DOHH2 (cell line): ENCODE results near the gene LAMB3.

Experiments used
- H3F3A ChIP-seq: fragments of 200-600 bp; sonication (generic), shearing (Covaris generic); 2 replicates; pipeline ENCODE4 v1.6.0; 2016; ENCODE audit warnings: antibody characterized with exemption, mild to moderate bottlenecking; ENCODE audit not compliant: control insufficient read depth, insufficient read depth
- H3K27ac ChIP-seq: fragments of 200-600 bp; sonication (generic); 2 replicates; pipeline ENCODE4 v1.5.1; 2014; ENCODE audit warnings: low read depth, mild to moderate bottlenecking, low read length, moderate library complexity
- H3K27me3 ChIP-seq: fragments of 200-600 bp; sonication (generic); 2 replicates; pipeline ENCODE4 v1.6.1; 2014; ENCODE audit warnings: mild to moderate bottlenecking, low read length, mixed read lengths; ENCODE audit not compliant: control insufficient read depth
- H3K36me3 ChIP-seq: fragments of 200-600 bp; sonication (generic); 2 replicates; pipeline ENCODE4 v1.6.1; 2014; ENCODE audit warnings: mild to moderate bottlenecking, low read length, moderate library complexity, mixed read lengths; ENCODE audit not compliant: control insufficient read depth
- H3K4me1 ChIP-seq: fragments of 200-600 bp; sonication (generic); 2 replicates; pipeline ENCODE4 v1.6.1; 2014; ENCODE audit warnings: mild to moderate bottlenecking, low read length, mixed read lengths; ENCODE audit not compliant: control insufficient read depth
- H3K4me2 ChIP-seq: fragments of 200-600 bp; sonication (generic); 2 replicates; pipeline ENCODE4 v1.6.0; 2014; ENCODE audit warnings: mild to moderate bottlenecking, low read length, moderate library complexity
- H3K4me3 ChIP-seq: fragments of 200-600 bp; sonication (generic); 2 replicates; pipeline ENCODE4 v1.5.1; 2014; ENCODE audit warnings: mild to moderate bottlenecking, low read length, mixed read lengths
- H3K79me2 ChIP-seq: fragments of 200-600 bp; sonication (generic); 2 replicates; pipeline ENCODE4 v1.6.1; 2014; ENCODE audit warnings: mild to moderate bottlenecking, low read length, mixed read lengths; ENCODE audit not compliant: control insufficient read depth
- H3K9me2 ChIP-seq: fragments of 200-600 bp; sonication (generic); replicated peaks from 2 replicates; pipeline ENCODE4 v1.6.1; 2014; ENCODE audit warnings: mild to moderate bottlenecking, low read length, mixed read lengths; ENCODE audit not compliant: control insufficient read depth
- H3K9me3 ChIP-seq: fragments of 200-600 bp; sonication (generic); 2 replicates; pipeline ENCODE4 v1.6.1; 2014; ENCODE audit warnings: antibody characterized with exemption, low read length, mixed read lengths; ENCODE audit not compliant: control insufficient read depth, insufficient read depth
- H4K20me1 ChIP-seq: fragments of 200-600 bp; sonication (generic); 2 replicates; pipeline ENCODE4 v1.6.0; 2014; ENCODE audit warnings: low read depth, mild to moderate bottlenecking, antibody characterized with exemption, low read length, moderate library complexity; ENCODE audit not compliant: control insufficient read depth, insufficient read depth
- EZH2phosphoT487 ChIP-seq: fragments of 200-600 bp; sonication (generic); IDR thresholded peaks from 2 replicates; pipeline ENCODE4 v1.6.1; 2017; ENCODE audit warnings: borderline replicate concordance, mild to moderate bottlenecking, antibody characterized with exemption, low read length, moderate library complexity, mixed read lengths
- TF ChIP-seq, protein P1 (sequence below): fragments of 200-600 bp; sonication (generic); IDR thresholded peaks from one replicate; pipeline ENCODE4 v1.5.1; 2014; ENCODE audit warnings: antibody characterized with exemption, mild to moderate bottlenecking, low read depth, low read length; ENCODE audit not compliant: poor library complexity, severe bottlenecking

LAMB3 gene

GRCh38 chr1:209692745-209693504 is 40.7 kb upstream of the LAMB3 start:
- no peaks in the 10 kb centered on the region for H3K9me2 ChIP-seq
- TF ChIP-seq, protein P1, sequence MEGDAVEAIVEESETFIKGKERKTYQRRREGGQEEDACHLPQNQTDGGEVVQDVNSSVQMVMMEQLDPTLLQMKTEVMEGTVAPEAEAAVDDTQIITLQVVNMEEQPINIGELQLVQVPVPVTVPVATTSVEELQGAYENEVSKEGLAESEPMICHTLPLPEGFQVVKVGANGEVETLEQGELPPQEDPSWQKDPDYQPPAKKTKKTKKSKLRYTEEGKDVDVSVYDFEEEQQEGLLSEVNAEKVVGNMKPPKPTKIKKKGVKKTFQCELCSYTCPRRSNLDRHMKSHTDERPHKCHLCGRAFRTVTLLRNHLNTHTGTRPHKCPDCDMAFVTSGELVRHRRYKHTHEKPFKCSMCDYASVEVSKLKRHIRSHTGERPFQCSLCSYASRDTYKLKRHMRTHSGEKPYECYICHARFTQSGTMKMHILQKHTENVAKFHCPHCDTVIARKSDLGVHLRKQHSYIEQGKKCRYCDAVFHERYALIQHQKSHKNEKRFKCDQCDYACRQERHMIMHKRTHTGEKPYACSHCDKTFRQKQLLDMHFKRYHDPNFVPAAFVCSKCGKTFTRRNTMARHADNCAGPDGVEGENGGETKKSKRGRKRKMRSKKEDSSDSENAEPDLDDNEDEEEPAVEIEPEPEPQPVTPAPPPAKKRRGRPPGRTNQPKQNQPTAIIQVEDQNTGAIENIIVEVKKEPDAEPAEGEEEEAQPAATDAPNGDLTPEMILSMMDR = peak; percentile 81
- no peak for TF ChIP-seq EZH2phosphoT487
- no peaks in the 10 kb centered on the region for H3F3A ChIP-seq
- no peaks in the 10 kb centered on the region for H4K20me1 ChIP-seq
- no peaks in the 10 kb centered on the region for H3K9me3 ChIP-seq
- H3K36me3 ChIP-seq = no peaks in the 10 kb centered on the region
- H3K4me3 ChIP-seq = no peak overlapping the region
- H3K27me3 ChIP-seq = 0 out of 2 replicates have a peak, but pooled peaks cover 3% of the 10 kb centered on the region
- no peak overlapping the region for H3K4me2 ChIP-seq
- no peaks in the 10 kb centered on the region for H3K4me1 ChIP-seq
- no peak overlapping the region for H3K27ac ChIP-seq
- H3K79me2 ChIP-seq = no peaks in the 10 kb centered on the region

DNA sequence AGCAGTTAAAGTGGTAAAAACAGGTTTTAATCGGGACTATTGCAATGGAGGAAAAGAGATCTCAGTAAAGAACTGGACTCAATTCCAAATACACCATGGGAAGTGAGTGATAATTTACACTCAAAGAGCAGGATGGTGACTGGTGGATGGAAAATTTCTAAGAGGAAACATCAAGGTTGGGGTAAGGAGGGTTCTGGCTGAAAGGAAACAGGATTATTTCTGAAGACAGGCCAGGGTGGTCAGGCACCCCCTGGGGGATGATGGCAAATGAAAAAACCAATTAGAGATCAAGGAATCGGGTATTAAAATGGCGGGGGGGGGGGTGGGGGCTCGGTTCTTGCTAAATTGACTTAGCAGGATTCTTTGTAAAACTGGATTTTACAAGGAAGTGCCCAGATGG is 40.1 kb upstream of the LAMB3 start:
- no peak overlapping the region for H3K27ac ChIP-seq
- H3K36me3 ChIP-seq = no peaks in the 10 kb centered on the region
- no peaks in the 10 kb centered on the region for H4K20me1 ChIP-seq
- H3K27me3 ChIP-seq = 0 out of 2 replicates have a peak, but pooled peaks cover 3% of the 10 kb centered on the region
- H3K4me2 ChIP-seq = no peak overlapping the region
- H3K9me2 ChIP-seq = no peaks in the 10 kb centered on the region
- H3K9me3 ChIP-seq = no peaks in the 10 kb centered on the region
- TF ChIP-seq, protein P1 = no peak
- no peak for TF ChIP-seq EZH2phosphoT487
- no peaks in the 10 kb centered on the region for H3K4me1 ChIP-seq
- H3F3A ChIP-seq = no peaks in the 10 kb centered on the region
- H3K79me2 ChIP-seq = no peaks in the 10 kb centered on the region
- H3K4me3 ChIP-seq = no peak overlapping the region

GRCh38 chr1:209691237-209691636 is 39.0 kb upstream of the LAMB3 start:
- Histone ChIP-seq H3K79me2 (no peaks in the 10 kb centered on the region), H3F3A (no peaks in the 10 kb centered on the region), H3K9me2 (no peaks in the 10 kb centered on the region), H3K27ac (no peak overlapping the region), H3K27me3 (0 out of 2 replicates have a peak, but pooled peaks cover 3% of the 10 kb centered on the region), H3K9me3 (no peaks in the 10 kb centered on the region), H3K4me2 (no peak overlapping the region), H4K20me1 (no peaks in the 10 kb centered on the region), H3K4me1 (no peaks in the 10 kb centered on the region), H3K36me3 (no peaks in the 10 kb centered on the region), H3K4me3 (no peak overlapping the region)
- TF ChIP-seq EZH2phosphoT487 = no peak
- TF ChIP-seq, protein P1 = no peak
